GM23338 (cell line): ENCODE data around the gene AGBL5. TPM values are rescaled to one million over a fixed set of nuclear protein-coding genes. Genes with fewer than 3 reads are reported as not detected.

Experiments
- ATAC-seq: fragments of 200-7000 bp; cut with Tn5 transposase; 3 replicates; pipeline ENCODE4 v1.9.1; 2020
- DNase-seq: peaks from one replicate; pipeline ENCODE4 v3.0.0-alpha.2; 2015; ENCODE audit warnings: low spot score
- H2AFZ ChIP-seq: fragments of 200-600 bp; sonication (generic); 2 replicates; pipeline ENCODE4 v1.8.0; 2016; ENCODE audit warnings: antibody characterized with exemption, mild to moderate bottlenecking, moderate library complexity
- H3F3A ChIP-seq: fragments of 200-600 bp; sonication (generic); replicated peaks from 2 replicates; pipeline ENCODE4 v1.8.0; 2017; ENCODE audit warnings: antibody characterized with exemption, mixed run types, low read depth
- H3K27ac ChIP-seq: fragments of 200-600 bp; sonication (generic); 2 replicates; pipeline ENCODE4 v1.6.1; 2016; ENCODE audit warnings: low read depth
- H3K27me3 ChIP-seq: fragments of 200-600 bp; sonication (generic); 2 replicates; pipeline ENCODE4 v1.8.0; 2016; ENCODE audit warnings: mild to moderate bottlenecking, mixed run types, moderate library complexity; ENCODE audit not compliant: insufficient read depth
- H3K36me3 ChIP-seq: fragments of 200-600 bp; sonication (generic); 2 replicates; pipeline ENCODE4 v1.8.0; 2016; ENCODE audit warnings: mild to moderate bottlenecking; ENCODE audit not compliant: insufficient read depth
- H3K4me1 ChIP-seq: fragments of 200-600 bp; sonication (generic); 2 replicates; pipeline ENCODE4 v1.8.0; 2016; ENCODE audit warnings: mild to moderate bottlenecking, moderate library complexity; ENCODE audit not compliant: insufficient read depth
- H3K4me2 ChIP-seq: fragments of 200-600 bp; sonication (generic); 2 replicates; pipeline ENCODE4 v1.7.1; 2017; ENCODE audit warnings: mixed run types
- H3K4me3 ChIP-seq: fragments of 200-600 bp; sonication (generic); 2 replicates; pipeline ENCODE4 v1.6.1; 2016; ENCODE audit warnings: mixed run types
- H3K79me2 ChIP-seq: fragments of 200-600 bp; sonication (generic); replicated peaks from 2 replicates; pipeline ENCODE4 v1.8.0; 2017; ENCODE audit warnings: mild to moderate bottlenecking; ENCODE audit not compliant: insufficient read depth
- H3K9me2 ChIP-seq: fragments of 200-600 bp; sonication (generic); 2 replicates; pipeline ENCODE4 v1.8.0; 2017; ENCODE audit not compliant: insufficient read depth
- H4K20me1 ChIP-seq: fragments of 200-600 bp; sonication (generic); replicated peaks from 2 replicates; pipeline ENCODE4 v1.8.0; 2017; ENCODE audit warnings: mild to moderate bottlenecking; ENCODE audit not compliant: insufficient read depth
- H3K27ac Mint-ChIP-seq: 2 replicates; pipeline ENCODE4 v1.8.0; 2020; ENCODE audit warnings: inconsistent platforms, mild to moderate bottlenecking, moderate library complexity, mixed read lengths
- H3K27me3 Mint-ChIP-seq: 3 replicates; pipeline ENCODE4 v1.8.0; 2022; ENCODE audit warnings: low read depth, mild to moderate bottlenecking, moderate library complexity, mixed read lengths, inconsistent platforms; ENCODE audit not compliant: insufficient read depth, poor library complexity
- H3K36me3 Mint-ChIP-seq: 3 replicates; pipeline ENCODE4 v1.8.0; 2021; ENCODE audit warnings: low read depth, mild to moderate bottlenecking, inconsistent platforms, moderate library complexity, mixed read lengths
- H3K4me1 Mint-ChIP-seq: 3 replicates; pipeline ENCODE4 v1.8.0; 2020; ENCODE audit warnings: mild to moderate bottlenecking, inconsistent platforms, mixed read lengths
- H3K4me3 Mint-ChIP-seq: 3 replicates; pipeline ENCODE4 v1.8.0; 2021; ENCODE audit warnings: moderate library complexity, mild to moderate bottlenecking, inconsistent platforms, mixed read lengths
- H3K9me3 Mint-ChIP-seq: 3 replicates; pipeline ENCODE4 v1.8.0; 2020; ENCODE audit warnings: moderate library complexity, mild to moderate bottlenecking, inconsistent platforms, mixed read lengths
- CREB1 ChIP-seq: fragments of 250-450 bp; sonication (Bioruptor Pico); IDR thresholded peaks from 2 replicates; pipeline ENCODE4 v1.5.0; 2020; ENCODE audit warnings: low read depth, mild to moderate bottlenecking, moderate library complexity
- EZH2phosphoT487 ChIP-seq: fragments of 200-600 bp; sonication (generic); IDR thresholded peaks from one replicate; pipeline ENCODE4 v1.8.1; 2018; ENCODE audit warnings: antibody characterized with exemption; ENCODE audit not compliant: unreplicated experiment
- JUNB ChIP-seq: IDR thresholded peaks from one replicate; pipeline ENCODE4 v1.6.1; 2016; ENCODE audit warnings: antibody characterized with exemption; ENCODE audit not compliant: unreplicated experiment
- polyA plus RNA-seq: library from polyadenylated mRNA; unstranded; fragments of >200 nt; fragmentation: Nextera tagmentation; extraction: Ambion mirVana; gene quantifications from 2 replicates; pipeline ENCODE4 v1.2.1, GENCODE V29; 2016
- total RNA-seq: library from RNA; depleted of rRNA; stranded (reverse); fragments of >200 nt; shearing (Covaris generic); gene quantifications from 2 replicates; pipeline ENCODE4 v1.2.3, GENCODE V29; 2014
- TF ChIP-seq, protein P1 (sequence below): IDR thresholded peaks from 2 replicates; pipeline ENCODE4 v1.6.1; 2016; ENCODE audit warnings: antibody characterized with exemption
- TF ChIP-seq, protein P2 (sequence below): IDR thresholded peaks from one replicate; pipeline ENCODE4 v1.6.1; 2018; ENCODE audit warnings: antibody characterized with exemption; ENCODE audit not compliant: unreplicated experiment
- TF ChIP-seq, protein P3 (sequence below): fragments of 250-450 bp; sonication (Bioruptor Pico); IDR thresholded peaks from 2 replicates; pipeline ENCODE4 v1.5.0; 2020; ENCODE audit warnings: mild to moderate bottlenecking, moderate library complexity

AGBL5 gene
- total and polyA plus RNA-seq, 2 experiments from 2014 or later, result 17.9 to 31.3 TPM

DNA sequence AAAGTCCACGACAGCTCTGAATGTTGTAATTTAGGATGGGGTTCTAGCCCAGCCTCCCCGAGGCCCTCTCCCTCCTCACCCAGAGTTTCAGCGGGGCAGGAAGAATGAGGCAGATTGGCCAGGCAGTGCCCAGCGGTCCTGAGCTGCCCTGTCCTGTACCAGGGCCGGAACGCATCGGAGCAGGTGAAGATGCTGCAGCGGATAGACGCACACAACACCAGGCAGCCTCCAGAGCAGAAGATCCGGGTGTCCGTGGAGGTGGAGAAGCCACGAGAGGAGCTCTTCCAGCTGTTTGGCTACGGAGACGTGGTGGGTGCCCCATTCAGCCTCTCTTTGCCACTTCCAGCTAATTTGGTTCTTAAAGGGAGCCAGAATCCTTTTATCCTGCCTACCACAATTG, 45.9 kb downstream of the AGBL5 start:
- no peaks in the 10 kb centered on the region for H3K79me2 ChIP-seq
- H4K20me1 ChIP-seq, result no peaks in the 10 kb centered on the region; the same call in 1 of the 2 replicates
- peaks cover 4% of the 10 kb centered on the region; the same call in 1 of the 2 replicates for H3K4me1 ChIP-seq
- Mint-ChIP-seq H3K9me3 (no peaks in the 10 kb centered on the region; the same call in 2 of the 3 replicates), H3K27ac (no peak overlapping the region), H3K27me3 (peaks cover 24% of the 10 kb centered on the region), H3K4me3 (no peak overlapping the region), H3K4me1 (peaks cover 9% of the 10 kb centered on the region), H3K36me3 (no peaks in the 10 kb centered on the region; the same call in 2 of the 3 replicates)
- no peak for ATAC-seq
- H3K36me3 ChIP-seq, result no peaks in the 10 kb centered on the region
- no peaks in the 10 kb centered on the region for H3K27me3 ChIP-seq
- DNase-seq, result no peak
- H3F3A ChIP-seq, result no peaks in the 10 kb centered on the region
- H2AFZ ChIP-seq, result no peak overlapping the region
- no peak overlapping the region for H3K4me3 ChIP-seq
- H3K9me2 ChIP-seq, result no peaks in the 10 kb centered on the region
- H3K4me2 ChIP-seq, result no peak overlapping the region
- TF ChIP-seq, protein P1, sequence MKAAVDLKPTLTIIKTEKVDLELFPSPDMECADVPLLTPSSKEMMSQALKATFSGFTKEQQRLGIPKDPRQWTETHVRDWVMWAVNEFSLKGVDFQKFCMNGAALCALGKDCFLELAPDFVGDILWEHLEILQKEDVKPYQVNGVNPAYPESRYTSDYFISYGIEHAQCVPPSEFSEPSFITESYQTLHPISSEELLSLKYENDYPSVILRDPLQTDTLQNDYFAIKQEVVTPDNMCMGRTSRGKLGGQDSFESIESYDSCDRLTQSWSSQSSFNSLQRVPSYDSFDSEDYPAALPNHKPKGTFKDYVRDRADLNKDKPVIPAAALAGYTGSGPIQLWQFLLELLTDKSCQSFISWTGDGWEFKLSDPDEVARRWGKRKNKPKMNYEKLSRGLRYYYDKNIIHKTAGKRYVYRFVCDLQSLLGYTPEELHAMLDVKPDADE, result no peak
- TF ChIP-seq EZH2phosphoT487 (no peak), CREB1 (CRISPR knock-in tag) (no peak), JUNB (no peak)
- TF ChIP-seq, protein P2, sequence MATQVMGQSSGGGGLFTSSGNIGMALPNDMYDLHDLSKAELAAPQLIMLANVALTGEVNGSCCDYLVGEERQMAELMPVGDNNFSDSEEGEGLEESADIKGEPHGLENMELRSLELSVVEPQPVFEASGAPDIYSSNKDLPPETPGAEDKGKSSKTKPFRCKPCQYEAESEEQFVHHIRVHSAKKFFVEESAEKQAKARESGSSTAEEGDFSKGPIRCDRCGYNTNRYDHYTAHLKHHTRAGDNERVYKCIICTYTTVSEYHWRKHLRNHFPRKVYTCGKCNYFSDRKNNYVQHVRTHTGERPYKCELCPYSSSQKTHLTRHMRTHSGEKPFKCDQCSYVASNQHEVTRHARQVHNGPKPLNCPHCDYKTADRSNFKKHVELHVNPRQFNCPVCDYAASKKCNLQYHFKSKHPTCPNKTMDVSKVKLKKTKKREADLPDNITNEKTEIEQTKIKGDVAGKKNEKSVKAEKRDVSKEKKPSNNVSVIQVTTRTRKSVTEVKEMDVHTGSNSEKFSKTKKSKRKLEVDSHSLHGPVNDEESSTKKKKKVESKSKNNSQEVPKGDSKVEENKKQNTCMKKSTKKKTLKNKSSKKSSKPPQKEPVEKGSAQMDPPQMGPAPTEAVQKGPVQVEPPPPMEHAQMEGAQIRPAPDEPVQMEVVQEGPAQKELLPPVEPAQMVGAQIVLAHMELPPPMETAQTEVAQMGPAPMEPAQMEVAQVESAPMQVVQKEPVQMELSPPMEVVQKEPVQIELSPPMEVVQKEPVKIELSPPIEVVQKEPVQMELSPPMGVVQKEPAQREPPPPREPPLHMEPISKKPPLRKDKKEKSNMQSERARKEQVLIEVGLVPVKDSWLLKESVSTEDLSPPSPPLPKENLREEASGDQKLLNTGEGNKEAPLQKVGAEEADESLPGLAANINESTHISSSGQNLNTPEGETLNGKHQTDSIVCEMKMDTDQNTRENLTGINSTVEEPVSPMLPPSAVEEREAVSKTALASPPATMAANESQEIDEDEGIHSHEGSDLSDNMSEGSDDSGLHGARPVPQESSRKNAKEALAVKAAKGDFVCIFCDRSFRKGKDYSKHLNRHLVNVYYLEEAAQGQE, result no peak
- TF ChIP-seq, protein P3, sequence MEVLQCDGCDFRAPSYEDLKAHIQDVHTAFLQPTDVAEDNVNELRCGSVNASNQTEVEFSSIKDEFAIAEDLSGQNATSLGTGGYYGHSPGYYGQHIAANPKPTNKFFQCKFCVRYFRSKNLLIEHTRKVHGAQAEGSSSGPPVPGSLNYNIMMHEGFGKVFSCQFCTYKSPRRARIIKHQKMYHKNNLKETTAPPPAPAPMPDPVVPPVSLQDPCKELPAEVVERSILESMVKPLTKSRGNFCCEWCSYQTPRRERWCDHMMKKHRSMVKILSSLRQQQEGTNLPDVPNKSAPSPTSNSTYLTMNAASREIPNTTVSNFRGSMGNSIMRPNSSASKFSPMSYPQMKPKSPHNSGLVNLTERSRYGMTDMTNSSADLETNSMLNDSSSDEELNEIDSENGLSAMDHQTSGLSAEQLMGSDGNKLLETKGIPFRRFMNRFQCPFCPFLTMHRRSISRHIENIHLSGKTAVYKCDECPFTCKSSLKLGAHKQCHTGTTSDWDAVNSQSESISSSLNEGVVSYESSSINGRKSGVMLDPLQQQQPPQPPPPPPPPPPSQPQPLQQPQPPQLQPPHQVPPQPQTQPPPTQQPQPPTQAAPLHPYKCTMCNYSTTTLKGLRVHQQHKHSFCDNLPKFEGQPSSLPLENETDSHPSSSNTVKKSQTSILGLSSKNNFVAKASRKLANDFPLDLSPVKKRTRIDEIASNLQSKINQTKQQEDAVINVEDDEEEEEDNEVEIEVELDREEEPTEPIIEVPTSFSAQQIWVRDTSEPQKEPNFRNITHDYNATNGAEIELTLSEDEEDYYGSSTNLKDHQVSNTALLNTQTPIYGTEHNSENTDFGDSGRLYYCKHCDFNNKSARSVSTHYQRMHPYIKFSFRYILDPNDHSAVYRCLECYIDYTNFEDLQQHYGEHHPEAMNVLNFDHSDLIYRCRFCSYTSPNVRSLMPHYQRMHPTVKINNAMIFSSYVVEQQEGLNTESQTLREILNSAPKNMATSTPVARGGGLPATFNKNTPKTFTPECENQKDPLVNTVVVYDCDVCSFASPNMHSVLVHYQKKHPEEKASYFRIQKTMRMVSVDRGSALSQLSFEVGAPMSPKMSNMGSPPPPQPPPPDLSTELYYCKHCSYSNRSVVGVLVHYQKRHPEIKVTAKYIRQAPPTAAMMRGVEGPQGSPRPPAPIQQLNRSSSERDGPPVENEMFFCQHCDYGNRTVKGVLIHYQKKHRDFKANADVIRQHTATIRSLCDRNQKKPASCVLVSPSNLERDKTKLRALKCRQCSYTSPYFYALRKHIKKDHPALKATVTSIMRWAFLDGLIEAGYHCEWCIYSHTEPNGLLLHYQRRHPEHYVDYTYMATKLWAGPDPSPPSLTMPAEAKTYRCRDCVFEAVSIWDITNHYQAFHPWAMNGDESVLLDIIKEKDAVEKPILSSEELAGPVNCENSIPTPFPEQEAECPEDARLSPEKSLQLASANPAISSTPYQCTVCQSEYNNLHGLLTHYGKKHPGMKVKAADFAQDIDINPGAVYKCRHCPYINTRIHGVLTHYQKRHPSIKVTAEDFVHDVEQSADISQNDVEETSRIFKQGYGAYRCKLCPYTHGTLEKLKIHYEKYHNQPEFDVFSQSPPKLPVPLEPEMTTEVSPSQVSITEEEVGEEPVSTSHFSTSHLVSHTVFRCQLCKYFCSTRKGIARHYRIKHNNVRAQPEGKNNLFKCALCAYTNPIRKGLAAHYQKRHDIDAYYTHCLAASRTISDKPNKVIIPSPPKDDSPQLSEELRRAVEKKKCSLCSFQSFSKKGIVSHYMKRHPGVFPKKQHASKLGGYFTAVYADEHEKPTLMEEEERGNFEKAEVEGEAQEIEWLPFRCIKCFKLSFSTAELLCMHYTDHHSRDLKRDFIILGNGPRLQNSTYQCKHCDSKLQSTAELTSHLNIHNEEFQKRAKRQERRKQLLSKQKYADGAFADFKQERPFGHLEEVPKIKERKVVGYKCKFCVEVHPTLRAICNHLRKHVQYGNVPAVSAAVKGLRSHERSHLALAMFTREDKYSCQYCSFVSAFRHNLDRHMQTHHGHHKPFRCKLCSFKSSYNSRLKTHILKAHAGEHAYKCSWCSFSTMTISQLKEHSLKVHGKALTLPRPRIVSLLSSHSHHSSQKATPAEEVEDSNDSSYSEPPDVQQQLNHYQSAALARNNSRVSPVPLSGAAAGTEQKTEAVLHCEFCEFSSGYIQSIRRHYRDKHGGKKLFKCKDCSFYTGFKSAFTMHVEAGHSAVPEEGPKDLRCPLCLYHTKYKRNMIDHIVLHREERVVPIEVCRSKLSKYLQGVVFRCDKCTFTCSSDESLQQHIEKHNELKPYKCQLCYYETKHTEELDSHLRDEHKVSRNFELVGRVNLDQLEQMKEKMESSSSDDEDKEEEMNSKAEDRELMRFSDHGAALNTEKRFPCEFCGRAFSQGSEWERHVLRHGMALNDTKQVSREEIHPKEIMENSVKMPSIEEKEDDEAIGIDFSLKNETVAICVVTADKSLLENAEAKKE (CRISPR knock-in tag), result no peak
- H3K27ac ChIP-seq, result no peak overlapping the region
